Spleen (tissue), 11 donors: ENCODE results near the gene ANG. TPM values are rescaled to one million over a fixed set of nuclear protein-coding genes. Genes with fewer than 3 reads are reported as not detected.
A peak's percentile ranks its signal among the peaks of the same experiment; 100 is the strongest.

Experiments
- DNase-seq: peaks from one replicate; pipeline ENCODE4 v3.0.0-alpha.2; 2020
- H3K27ac ChIP-seq, 8 donors: fragments of 200-600 bp; sonication (generic) in 7 of 8; 1 replicate in 4 of 8; 2 replicates in 4 of 8; pipeline versions ENCODE4 v1.5.0 to v1.8.0; 2016 to 2021; ENCODE audit warnings: inconsistent platforms in 4 of 8, mild to moderate bottlenecking in 4 of 8, moderate library complexity in 1 of 8
- H3K27me3 ChIP-seq, 7 donors: fragments of 200-600 bp; sonication (generic) in 6 of 7; replicated peaks in 1 of 7; 1 replicate in 4 of 7; 2 replicates in 3 of 7; pipeline versions ENCODE4 v1.5.0 to v1.8.0; 2016 to 2021; ENCODE audit warnings: inconsistent platforms in 3 of 7, mild to moderate bottlenecking in 1 of 7
- H3K36me3 ChIP-seq, 6 donors: fragments of 200-600 bp; sonication (generic) in 5 of 6; 1 replicate in 4 of 6; 2 replicates in 2 of 6; pipeline versions ENCODE4 v1.5.0 to v1.8.0; 2016 to 2021; ENCODE audit warnings: inconsistent platforms in 2 of 6
- H3K4me1 ChIP-seq, 6 donors: fragments of 200-600 bp; sonication (generic) in 5 of 6; 1 replicate in 3 of 6; 2 replicates in 3 of 6; pipeline versions ENCODE4 v1.5.0 to v1.8.0; 2016 to 2021; ENCODE audit warnings: inconsistent platforms in 3 of 6
- H3K4me3 ChIP-seq, 8 donors: fragments of 200-600 bp; sonication (generic) in 7 of 8; 1 replicate in 4 of 8; 2 replicates in 4 of 8; pipeline versions ENCODE4 v1.5.0 to v1.8.0; 2016 to 2021; ENCODE audit warnings: inconsistent platforms in 4 of 8, mild to moderate bottlenecking in 4 of 8, moderate library complexity in 2 of 8
- H3K9me3 ChIP-seq, 8 donors: fragments of 200-600 bp; sonication (generic) in 7 of 8; 1 replicate in 4 of 8; 2 replicates in 4 of 8; pipeline versions ENCODE4 v1.5.0 to v1.8.0; 2016 to 2021; ENCODE audit warnings: inconsistent platforms in 4 of 8
- POLR2A ChIP-seq, 3 donors: fragments of 450-650 bp; IDR thresholded peaks; one replicate each; pipeline ENCODE4 v1.5.1; 2017; ENCODE audit warnings: antibody characterized with exemption in 3 of 3, mild to moderate bottlenecking in 1 of 3
- POLR2AphosphoS5 ChIP-seq, 3 donors: sonication (generic); formaldehyde crosslinking; IDR thresholded peaks; one replicate each; pipeline ENCODE4 v1.5.1; 2017; ENCODE audit warnings: antibody characterized with exemption in 3 of 3
- WGBS, 5 donors: extraction: QIAGEN DNeasy Blood & Tissue Kit in 3 of 5; methylation state at CpG; one replicate each; pipeline versions ENCODE4 v1.1.5 to v1.1.7; 2013 to 2018; 5-methylcytosine and 5-hydroxymethylcytosine counted together
- intact Hi-C: fragments of 100-400 bp; cut with DNase I; formaldehyde crosslinking; loops from one replicate; pipeline ENCODE4 v1.15.0; 2023; ENCODE audit warnings: low total_unique reads
- polyA plus RNA-seq, 3 donors: library from polyadenylated mRNA; stranded (reverse); fragments of 200-250 nt; gene quantifications; one replicate each; pipeline ENCODE4 v1.2.1, GENCODE V29; 2013
- total RNA-seq, 7 donors: library from RNA; depleted of rRNA in 3 of 7; stranded (reverse); fragments of >200 nt in 3 of 7; fragmentation: NEBNext Ultra II Directional in 4 of 7; extraction: Animal tissue kit (Norgen Biotek cat#: 25700) in 4 of 7; gene quantifications; one replicate each; pipeline versions ENCODE4 v1.1.0 to v1.2.1, GENCODE V29; 2016 to 2021
- TF ChIP-seq, protein P1 (sequence below), 11 experiments: fragments of 200-600 bp in 7 of 11; fragments of 450-650 bp in 4 of 11; sonication (generic) in 4 of 11; IDR thresholded peaks in 8 of 11; conservative IDR thresholded peaks in 3 of 11; 1 replicate in 7 of 11; 2 replicates in 4 of 11; pipeline versions ENCODE4 v1.4.0 to v1.8.0; 2016 to 2021; ENCODE audit warnings: antibody characterized with exemption in 11 of 11, inconsistent platforms in 4 of 11, mild to moderate bottlenecking in 1 of 11
- donor health status: healthy with polysubstance abuse.
- donor health status: DM: no; HTN: no; CAD: no; lungs with moderate emphysema.
- donor health status: DM: no; HTN: no; CAD: no.
- donor health status: Bipolar disorder and iron deficiency.
- donor health status: healthy.
- donor health status: DM: no; HTN: no; CAD: no.
- donor health status: DM: yes; HTN: yes; CAD: no.

Gene ANG
- total and polyA plus RNA-seq, 10 donors = 1.6 to 10.2 (median 4.3) TPM

DNA sequence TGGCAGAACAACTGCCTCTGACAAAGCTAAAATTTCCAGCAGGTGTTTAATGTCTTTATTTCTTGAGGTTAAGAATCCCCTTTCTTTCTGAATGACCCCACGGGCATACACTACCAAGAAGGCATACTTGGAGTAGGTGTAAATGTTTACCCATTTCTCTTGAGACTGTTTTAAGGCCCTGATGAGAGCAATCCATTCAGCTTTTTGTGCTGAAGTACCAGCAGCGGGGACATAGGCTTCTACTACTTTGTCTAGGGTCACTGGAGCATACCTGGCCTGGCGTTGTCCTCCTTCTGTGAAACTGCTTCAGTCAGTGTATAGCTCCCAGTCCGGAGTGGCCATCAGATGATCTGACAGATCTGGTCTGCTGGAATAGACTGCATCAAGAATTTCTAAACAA, 22.7 kb downstream of the ANG start:
- Histone ChIP-seq H3K4me3 (no peak overlapping the region), H3K27ac (no peak overlapping the region), H3K4me1 (peaks cover 0 to 52% (median 15%) of the 10 kb centered on the region in 6 donors), H3K9me3 (peaks cover 0 to 6% (median 1%) of the 10 kb centered on the region in 8 donors), H3K27me3 (no peaks in the 10 kb centered on the region), H3K36me3 (no peaks in the 10 kb centered on the region)
- DNase-seq = no peak
- WGBS, 5 donors = 68 to 91% (median 75%) methylated on average over 4 of the region's 4 CpGs
- no peak for TF ChIP-seq POLR2AphosphoS5 (IDR thresholded peaks at IDR 0.05)
- TF ChIP-seq, protein P1, sequence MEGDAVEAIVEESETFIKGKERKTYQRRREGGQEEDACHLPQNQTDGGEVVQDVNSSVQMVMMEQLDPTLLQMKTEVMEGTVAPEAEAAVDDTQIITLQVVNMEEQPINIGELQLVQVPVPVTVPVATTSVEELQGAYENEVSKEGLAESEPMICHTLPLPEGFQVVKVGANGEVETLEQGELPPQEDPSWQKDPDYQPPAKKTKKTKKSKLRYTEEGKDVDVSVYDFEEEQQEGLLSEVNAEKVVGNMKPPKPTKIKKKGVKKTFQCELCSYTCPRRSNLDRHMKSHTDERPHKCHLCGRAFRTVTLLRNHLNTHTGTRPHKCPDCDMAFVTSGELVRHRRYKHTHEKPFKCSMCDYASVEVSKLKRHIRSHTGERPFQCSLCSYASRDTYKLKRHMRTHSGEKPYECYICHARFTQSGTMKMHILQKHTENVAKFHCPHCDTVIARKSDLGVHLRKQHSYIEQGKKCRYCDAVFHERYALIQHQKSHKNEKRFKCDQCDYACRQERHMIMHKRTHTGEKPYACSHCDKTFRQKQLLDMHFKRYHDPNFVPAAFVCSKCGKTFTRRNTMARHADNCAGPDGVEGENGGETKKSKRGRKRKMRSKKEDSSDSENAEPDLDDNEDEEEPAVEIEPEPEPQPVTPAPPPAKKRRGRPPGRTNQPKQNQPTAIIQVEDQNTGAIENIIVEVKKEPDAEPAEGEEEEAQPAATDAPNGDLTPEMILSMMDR (IDR thresholded peaks at IDR 0.05 in 8 of 11, conservative IDR thresholded peaks at IDR 0.05 in 3 of 11) = no peak
- TF ChIP-seq POLR2A (IDR thresholded peaks at IDR 0.05) = no peak
- intact Hi-C loops = no loop called here

DNA sequence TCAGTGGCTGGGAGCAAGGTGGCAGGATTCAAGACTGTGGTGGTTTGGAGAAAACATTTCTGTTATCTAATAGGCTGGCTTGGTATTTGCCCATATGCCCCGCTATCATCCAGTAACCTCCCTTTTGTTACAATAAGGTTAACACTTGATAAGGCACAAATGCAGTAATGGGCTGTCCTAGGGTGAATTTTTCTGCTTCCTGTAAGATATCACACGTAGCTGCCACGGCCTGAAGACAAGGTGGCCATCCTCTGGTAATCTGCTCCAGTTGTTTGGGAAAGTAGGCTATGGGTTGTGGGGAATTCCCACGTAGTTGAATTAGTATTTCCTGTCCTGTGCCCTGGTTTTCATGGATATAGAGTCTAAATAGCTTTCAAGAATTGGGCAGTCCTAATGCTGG, 23.1 kb downstream of the ANG start:
- no peak for DNase-seq
- 41 to 70% (median 49%) methylated on average over 4 of the region's 4 CpGs for WGBS, 5 donors
- no peaks in the 10 kb centered on the region for H3K27me3 ChIP-seq
- intact Hi-C loops = no loop called here
- peaks cover 0 to 50% (median 16%) of the 10 kb centered on the region in 6 donors for H3K4me1 ChIP-seq
- no peaks in the 10 kb centered on the region for H3K36me3 ChIP-seq
- no peak overlapping the region for H3K4me3 ChIP-seq
- H3K27ac ChIP-seq = no peak overlapping the region
- TF ChIP-seq POLR2A (IDR thresholded peaks at IDR 0.05) (no peak), POLR2AphosphoS5 (IDR thresholded peaks at IDR 0.05) (no peak)
- TF ChIP-seq, protein P1 (IDR thresholded peaks at IDR 0.05 in 8 of 11, conservative IDR thresholded peaks at IDR 0.05 in 3 of 11) = no peak
- peaks cover 0 to 2% (median 0%) of the 10 kb centered on the region in 8 donors for H3K9me3 ChIP-seq

DNA sequence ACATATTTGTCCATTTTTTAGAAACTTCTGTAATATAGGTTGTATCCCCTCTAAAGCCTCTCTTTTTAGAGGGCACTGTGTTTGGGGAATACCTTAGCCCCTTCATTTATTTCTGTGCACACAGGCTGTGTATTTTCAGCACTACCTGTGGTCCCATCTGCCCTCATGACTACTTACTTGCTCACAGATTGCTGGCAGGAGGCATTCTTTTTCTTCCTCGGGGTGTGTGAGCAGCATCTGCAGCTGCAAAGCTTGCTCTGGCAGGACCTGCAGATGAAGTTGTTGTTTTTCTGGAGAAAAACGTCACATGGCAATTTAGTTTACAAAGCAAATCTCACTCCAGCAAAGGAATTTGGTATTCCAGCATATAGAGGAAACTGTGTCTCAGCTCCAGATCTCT, 24.3 kb downstream of the ANG start:
- TF ChIP-seq POLR2A (IDR thresholded peaks at IDR 0.05) = no peak
- TF ChIP-seq POLR2AphosphoS5 (IDR thresholded peaks at IDR 0.05) = no peak
- TF ChIP-seq, protein P1 (IDR thresholded peaks at IDR 0.05 in 8 of 11, conservative IDR thresholded peaks at IDR 0.05 in 3 of 11) = no peak
- no peak for DNase-seq
- Histone ChIP-seq H3K27ac (peak overlapping the region in 4 of 8 donors; percentile 91 to 96 (median 93)), H3K27me3 (no peaks in the 10 kb centered on the region), H3K4me3 (no peak overlapping the region), H3K36me3 (no peaks in the 10 kb centered on the region), H3K4me1 (peaks cover 0 to 42% (median 17%) of the 10 kb centered on the region in 6 donors), H3K9me3 (no peaks in the 10 kb centered on the region)
- intact Hi-C loops = no loop called here
- WGBS, 5 donors = 38 to 71% (median 66%) methylated on average over 2 of the region's 2 CpGs

DNA sequence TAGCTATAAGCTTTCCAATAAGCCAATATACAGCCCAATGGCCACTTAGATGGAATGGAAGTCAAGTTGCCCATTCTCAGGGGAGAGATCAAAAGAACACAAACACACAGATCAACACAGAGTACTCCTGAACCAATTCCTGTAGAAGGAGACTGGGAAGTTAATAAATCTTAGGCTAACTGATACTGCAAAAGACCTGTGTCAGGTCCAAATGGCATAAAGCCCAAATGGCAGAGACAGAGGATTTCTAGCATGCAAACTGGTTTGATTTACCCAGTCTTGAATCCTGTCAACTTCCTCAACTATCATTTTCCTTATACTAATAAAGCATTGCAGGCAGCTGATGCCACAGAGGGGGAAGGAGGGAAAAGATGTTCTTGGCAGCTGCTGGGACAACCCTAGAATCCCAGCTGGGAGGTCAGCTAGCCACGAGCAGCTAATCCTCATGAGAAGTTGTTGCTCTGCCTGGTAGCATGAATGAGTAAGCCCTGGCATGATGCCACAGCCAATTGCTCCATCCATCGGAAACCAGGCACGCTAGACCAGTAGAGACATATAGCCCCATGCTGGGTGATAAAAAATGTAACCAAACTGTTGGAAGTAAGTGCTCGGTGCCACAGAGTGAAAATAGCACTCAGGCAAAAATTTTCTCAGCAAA, 26.2 kb downstream of the ANG start:
- no peaks in the 10 kb centered on the region for H3K9me3 ChIP-seq
- H3K4me3 ChIP-seq = peak overlapping the region in 1 of 8 donors; percentile 58
- 34 to 64% (median 53%) methylated on average over 4 of the region's 4 CpGs for WGBS, 5 donors
- no peaks in the 10 kb centered on the region for H3K27me3 ChIP-seq
- DNase-seq = peak; percentile 86
- TF ChIP-seq, protein P1 (IDR thresholded peaks at IDR 0.05 in 8 of 11, conservative IDR thresholded peaks at IDR 0.05 in 3 of 11) = no peak
- TF ChIP-seq POLR2A (IDR thresholded peaks at IDR 0.05) (no peak), POLR2AphosphoS5 (IDR thresholded peaks at IDR 0.05) (peak in 1 of 3 donors; percentile 76)
- H3K27ac ChIP-seq = peak overlapping the region; percentile 46 to 96 (median 80)
- intact Hi-C loops = no loop called here
- H3K4me1 ChIP-seq = peaks cover 0 to 47% (median 17%) of the 10 kb centered on the region in 6 donors
- H3K36me3 ChIP-seq = no peaks in the 10 kb centered on the region
